B cell (primary cell): ENCODE data around the gene GRXCR2.

Experiments
- EZH2 ChIP-seq: IDR thresholded peaks from 2 replicates; pipeline ENCODE4 v1.6.1; 2012; ENCODE audit warnings: borderline replicate concordance, low read depth, mild to moderate bottlenecking, moderate library complexity, low read length; ENCODE audit not compliant: insufficient read depth, poor library complexity, severe bottlenecking
- TF ChIP-seq, protein P1 (sequence below): fragments of 200-600 bp; IDR thresholded peaks from one replicate; pipeline ENCODE4 v1.8.0; 2022; ENCODE audit warnings: antibody characterized with exemption, mild to moderate bottlenecking

- TF ChIP-seq, protein P1, sequence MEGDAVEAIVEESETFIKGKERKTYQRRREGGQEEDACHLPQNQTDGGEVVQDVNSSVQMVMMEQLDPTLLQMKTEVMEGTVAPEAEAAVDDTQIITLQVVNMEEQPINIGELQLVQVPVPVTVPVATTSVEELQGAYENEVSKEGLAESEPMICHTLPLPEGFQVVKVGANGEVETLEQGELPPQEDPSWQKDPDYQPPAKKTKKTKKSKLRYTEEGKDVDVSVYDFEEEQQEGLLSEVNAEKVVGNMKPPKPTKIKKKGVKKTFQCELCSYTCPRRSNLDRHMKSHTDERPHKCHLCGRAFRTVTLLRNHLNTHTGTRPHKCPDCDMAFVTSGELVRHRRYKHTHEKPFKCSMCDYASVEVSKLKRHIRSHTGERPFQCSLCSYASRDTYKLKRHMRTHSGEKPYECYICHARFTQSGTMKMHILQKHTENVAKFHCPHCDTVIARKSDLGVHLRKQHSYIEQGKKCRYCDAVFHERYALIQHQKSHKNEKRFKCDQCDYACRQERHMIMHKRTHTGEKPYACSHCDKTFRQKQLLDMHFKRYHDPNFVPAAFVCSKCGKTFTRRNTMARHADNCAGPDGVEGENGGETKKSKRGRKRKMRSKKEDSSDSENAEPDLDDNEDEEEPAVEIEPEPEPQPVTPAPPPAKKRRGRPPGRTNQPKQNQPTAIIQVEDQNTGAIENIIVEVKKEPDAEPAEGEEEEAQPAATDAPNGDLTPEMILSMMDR, result no peak
- TF ChIP-seq EZH2, result no peak
These were observed 45.7 kb downstream of the GRXCR2 start for GRCh38 chr5:145826895-145827674.
